ENCODE data around the gene PARP14. TPM values are rescaled to one million over a fixed set of nuclear protein-coding genes. Genes with fewer than 3 reads are reported as not detected.

The PARP14 gene
- total and polyA plus RNA-seq, 10 of the 15 experiments (the other 5 are each of a cell fraction or from before 2014, with no cell fraction given) = 21.6 to 189 (median 92.7) TPM

- ChIA-PET POLR2A (interaction anchor here (0.6 to 6.5 kb wide), 20 partner anchors 9 to 294 kb away, joined by 3 to 67 read pairs (median 6); partner anchors contain the start of genes DTX3L, FAM162A, PARP15 and PARP9), RAD21 (ENCODE audit: unreplicated experiment) (interaction anchor here (0.6 to 8.2 kb wide), 34 partner anchors 9 to 1132 kb away, joined by 3 to 236 read pairs (median 7); partner anchors contain the start of genes DTX3L, KPNA1, PARP15 and PARP9), SMC1A (ENCODE audit: uncharacterized antibody, unreplicated experiment) (interaction anchor here (0.7 to 11.3 kb wide), 43 partner anchors 9 to 577 kb away, joined by 3 to 250 read pairs (median 7); partner anchors contain the start of genes DTX3L, FAM162A, PARP15 and PARP9), CTCF (interaction anchor here (0.7 to 6.4 kb wide), 40 partner anchors 9 to 378 kb away, joined by 3 to 192 read pairs (median 8); partner anchors contain the start of genes DTX3L, FAM162A, HSPBAP1 and MIX23)
- FAIRE-seq (no peak), ATAC-seq (no peak), DNase-seq (ENCODE audit: low read depth, low spot score) (no peak)
- Histone ChIP-seq H3K9me3 (replicated peaks; ENCODE audit: control insufficient read depth, insufficient read depth, low read length) (peaks cover 3% of the 10 kb centered on the region), H3K4me1 (ENCODE audit: control insufficient read depth, insufficient read depth, low read length) (peaks cover 16% of the 10 kb centered on the region), H3K36me3 (ENCODE audit: control insufficient read depth in 2 of 2, insufficient read depth in 2 of 2, low read length in 1 of 2) (no peaks in the 10 kb centered on the region), H3K79me2 (ENCODE audit: control insufficient read depth, insufficient read depth, low read length) (peaks cover 38% of the 10 kb centered on the region), H4K20me1 (ENCODE audit: control insufficient read depth, insufficient read depth) (no peaks in the 10 kb centered on the region), H3K4me3 (no peak overlapping the region; the same call in 1 of the 2 replicates), H3K9ac (ENCODE audit: control insufficient read depth, insufficient read depth, low read length) (peak overlapping the region; percentile 95; the same call in 1 of the 2 replicates), H2AFZ (ENCODE audit: control insufficient read depth, low read depth, low read length) (peak overlapping the region; percentile 96), H3K27ac (ENCODE audit: control insufficient read depth, insufficient read depth) (peak overlapping the region; percentile 97), H3K27me3 (replicated peaks in 1 of 2; ENCODE audit: control insufficient read depth in 2 of 2, insufficient read depth in 2 of 2, low read length in 1 of 2) (no peaks in the 10 kb centered on the region), H3K4me2 (ENCODE audit: control insufficient read depth, insufficient read depth) (peak overlapping the region; percentile 94)
- BruUV-seq (replicated peaks) = no TSS peak
- in situ Hi-C loops (cut with MboI) = loop anchor here (5.0 kb wide), 2 partner anchors 121 to 1131 kb away; partner anchors contain the start of gene POLQ
- intact Hi-C loops (cut with micrococcal nuclease; ENCODE audit: unreplicated experiment) = loop anchor here (1.0 to 5.0 kb wide), 4 partner anchors 62 to 1132 kb away; no protein-coding TSS in a partner anchor
- 18% methylated on average over 5 of the region's 5 CpGs for WGBS (ENCODE audit: insufficient coverage, insufficient replicate concordance, low lambda C conversion rate, missing lambda C conversion rate)
- TF ChIP-seq EED (IDR thresholded peaks at IDR 0.05; ENCODE audit: low read depth) (0 out of 2 replicates have a peak, but pooled peaks have one; percentile 36), CBX3 (IDR thresholded peaks at IDR 0.05; ENCODE audit: borderline replicate concordance, low read depth) (no peak), MYB (IDR thresholded peaks at IDR 0.05; ENCODE audit: borderline replicate concordance, low read depth, low read length) (no peak), HDGF (IDR thresholded peaks at IDR 0.05) (peak; percentile 73; the same call in 1 of the 2 replicates), USF2 (IDR thresholded peaks at IDR 0.05; ENCODE audit: borderline replicate concordance, low read depth, low read length) (no peak), SRF (IDR thresholded peaks at IDR 0.05; ENCODE audit: low read depth in 2 of 2, low read length in 2 of 2) (peak in 1 of 2 experiments; percentile 69; a peak in 1 of 4 replicates), ATF7 (IDR thresholded peaks at IDR 0.05; ENCODE audit: low read depth) (no peak), BMI1 (IDR thresholded peaks at IDR 0.05; ENCODE audit: borderline replicate concordance) (no peak), BCL3 (IDR thresholded peaks at IDR 0.05; ENCODE audit: borderline replicate concordance, insufficient read depth, low read depth, low read length, poor library complexity, severe bottlenecking) (no peak), SMC3 (IDR thresholded peaks at IDR 0.05; ENCODE audit: borderline replicate concordance, low read length) (0 out of 2 replicates have a peak, but pooled peaks have one; percentile 1)
These were observed 2.1 kb upstream of the PARP14 start for GRCh38 chr3:122678506-122678905.

All from GM12878 (cell line).